HCT116 (cell line): ENCODE measurements around the gene SH3RF2.

Source experiments
- CBX3 ChIP-seq: IDR thresholded peaks from 2 replicates; pipeline ENCODE4 v1.6.1; 2012; ENCODE audit warnings: low read depth
- EZH2 ChIP-seq: fragments of 200-600 bp; sonication (generic); IDR thresholded peaks from 2 replicates; pipeline ENCODE4 v1.6.1; 2017; ENCODE audit warnings: antibody characterized with exemption, mixed run types
- POLR2A ChIP-seq: IDR thresholded peaks from 2 replicates; pipeline ENCODE4 v1.7.0; 2011; ENCODE audit warnings: borderline replicate concordance; ENCODE audit not compliant: insufficient read depth, insufficient read length; ENCODE audit errors: extremely low read depth
- POLR2AphosphoS5 ChIP-seq: IDR thresholded peaks from 2 replicates; pipeline ENCODE4 v1.6.1; 2011; ENCODE audit warnings: mild to moderate bottlenecking, low read depth, low read length, moderate library complexity
- RAD21 ChIP-seq: IDR thresholded peaks from 2 replicates; pipeline ENCODE4 v1.6.1; 2012; ENCODE audit warnings: low read depth, mild to moderate bottlenecking
- SIN3A ChIP-seq: IDR thresholded peaks from 2 replicates; pipeline ENCODE4 v1.6.1; 2012; ENCODE audit warnings: low read depth
- SRF ChIP-seq: IDR thresholded peaks from 2 replicates; pipeline ENCODE4 v1.6.1; 2012; ENCODE audit warnings: low read depth
- YY1 ChIP-seq: IDR thresholded peaks from 2 replicates; pipeline ENCODE4 v1.6.1; 2011; ENCODE audit warnings: low read length, low read depth, moderate library complexity, mild to moderate bottlenecking; ENCODE audit not compliant: insufficient replicate concordance; ENCODE audit errors: extremely low read depth
- ZFX ChIP-seq: fragments of 450-650 bp; IDR thresholded peaks from 2 replicates; pipeline ENCODE4 v1.6.1; 2017
- TF ChIP-seq, protein P1 (sequence below), 3 experiments: fragments of 200-600 bp in 1 of 3; sonication (generic) in 1 of 3; IDR thresholded peaks in 2 of 3; conservative IDR thresholded peaks in 1 of 3; 2 replicates each; pipeline ENCODE4 v1.5.1; 2012 to 2017; ENCODE audit warnings: low read depth in 2 of 3, low read length in 2 of 3, antibody characterized with exemption in 1 of 3, borderline replicate concordance in 1 of 3, control low read depth in 1 of 3, mild to moderate bottlenecking in 1 of 3, mixed read lengths in 1 of 3, mixed run types in 1 of 3, moderate library complexity in 1 of 3; ENCODE audit not compliant: insufficient read depth in 1 of 3
- TF ChIP-seq, protein P2 (sequence below): IDR thresholded peaks from 2 replicates; pipeline ENCODE4 v1.6.1; 2011; ENCODE audit warnings: mild to moderate bottlenecking, low read length, moderate library complexity; ENCODE audit not compliant: insufficient replicate concordance; ENCODE audit errors: extremely low read depth
- TF ChIP-seq, protein P3 (sequence below): IDR thresholded peaks from 2 replicates; pipeline ENCODE4 v1.6.1; 2012

DNA sequence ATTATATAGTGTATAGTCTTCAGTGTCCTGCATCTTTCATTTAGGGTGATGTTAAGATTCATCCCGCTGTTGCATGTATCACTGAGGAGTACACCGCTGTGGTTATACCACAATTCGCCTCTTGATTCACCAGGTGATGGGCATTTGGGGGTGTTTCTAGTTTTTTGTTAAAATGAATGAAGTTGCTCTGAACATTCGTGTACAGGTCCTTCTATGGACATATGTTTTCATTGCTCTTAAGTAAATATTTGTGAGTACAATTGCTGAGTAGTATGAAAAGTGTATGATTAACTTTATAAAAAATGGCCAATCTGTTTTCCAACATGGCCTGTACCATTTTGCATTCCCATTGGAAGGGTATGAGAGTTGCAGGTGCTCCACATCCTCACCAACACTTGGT, 107.3 kb downstream of the SH3RF2 start:
- TF ChIP-seq EZH2 (no peak), POLR2A (no peak), SRF (no peak), ZFX (no peak), RAD21 (no peak), YY1 (no peak), SIN3A (no peak), POLR2AphosphoS5 (no peak), CBX3 (no peak)
- TF ChIP-seq, protein P1, sequence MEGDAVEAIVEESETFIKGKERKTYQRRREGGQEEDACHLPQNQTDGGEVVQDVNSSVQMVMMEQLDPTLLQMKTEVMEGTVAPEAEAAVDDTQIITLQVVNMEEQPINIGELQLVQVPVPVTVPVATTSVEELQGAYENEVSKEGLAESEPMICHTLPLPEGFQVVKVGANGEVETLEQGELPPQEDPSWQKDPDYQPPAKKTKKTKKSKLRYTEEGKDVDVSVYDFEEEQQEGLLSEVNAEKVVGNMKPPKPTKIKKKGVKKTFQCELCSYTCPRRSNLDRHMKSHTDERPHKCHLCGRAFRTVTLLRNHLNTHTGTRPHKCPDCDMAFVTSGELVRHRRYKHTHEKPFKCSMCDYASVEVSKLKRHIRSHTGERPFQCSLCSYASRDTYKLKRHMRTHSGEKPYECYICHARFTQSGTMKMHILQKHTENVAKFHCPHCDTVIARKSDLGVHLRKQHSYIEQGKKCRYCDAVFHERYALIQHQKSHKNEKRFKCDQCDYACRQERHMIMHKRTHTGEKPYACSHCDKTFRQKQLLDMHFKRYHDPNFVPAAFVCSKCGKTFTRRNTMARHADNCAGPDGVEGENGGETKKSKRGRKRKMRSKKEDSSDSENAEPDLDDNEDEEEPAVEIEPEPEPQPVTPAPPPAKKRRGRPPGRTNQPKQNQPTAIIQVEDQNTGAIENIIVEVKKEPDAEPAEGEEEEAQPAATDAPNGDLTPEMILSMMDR (IDR thresholded peaks at IDR 0.05 in 2 of 3, conservative IDR thresholded peaks at IDR 0.05 in 1 of 3; ENCODE audit: borderline replicate concordance in 1 of 3, insufficient read depth in 1 of 3, low read depth in 2 of 3, low read length in 2 of 3), result no peak
- TF ChIP-seq, protein P2, sequence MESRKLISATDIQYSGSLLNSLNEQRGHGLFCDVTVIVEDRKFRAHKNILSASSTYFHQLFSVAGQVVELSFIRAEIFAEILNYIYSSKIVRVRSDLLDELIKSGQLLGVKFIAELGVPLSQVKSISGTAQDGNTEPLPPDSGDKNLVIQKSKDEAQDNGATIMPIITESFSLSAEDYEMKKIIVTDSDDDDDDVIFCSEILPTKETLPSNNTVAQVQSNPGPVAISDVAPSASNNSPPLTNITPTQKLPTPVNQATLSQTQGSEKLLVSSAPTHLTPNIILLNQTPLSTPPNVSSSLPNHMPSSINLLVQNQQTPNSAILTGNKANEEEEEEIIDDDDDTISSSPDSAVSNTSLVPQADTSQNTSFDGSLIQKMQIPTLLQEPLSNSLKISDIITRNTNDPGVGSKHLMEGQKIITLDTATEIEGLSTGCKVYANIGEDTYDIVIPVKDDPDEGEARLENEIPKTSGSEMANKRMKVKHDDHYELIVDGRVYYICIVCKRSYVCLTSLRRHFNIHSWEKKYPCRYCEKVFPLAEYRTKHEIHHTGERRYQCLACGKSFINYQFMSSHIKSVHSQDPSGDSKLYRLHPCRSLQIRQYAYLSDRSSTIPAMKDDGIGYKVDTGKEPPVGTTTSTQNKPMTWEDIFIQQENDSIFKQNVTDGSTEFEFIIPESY, result no peak
- TF ChIP-seq, protein P3, sequence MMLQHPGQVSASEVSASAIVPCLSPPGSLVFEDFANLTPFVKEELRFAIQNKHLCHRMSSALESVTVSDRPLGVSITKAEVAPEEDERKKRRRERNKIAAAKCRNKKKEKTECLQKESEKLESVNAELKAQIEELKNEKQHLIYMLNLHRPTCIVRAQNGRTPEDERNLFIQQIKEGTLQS, result no peak
